Measurements from ENCODE around the gene ATXN7. TPM values are rescaled to one million over a fixed set of nuclear protein-coding genes. Genes with fewer than 3 reads are reported as not detected.

Gene ATXN7
- total and polyA plus RNA-seq, 10 of the 15 experiments (the other 5 are each of a cell fraction or from before 2014, with no cell fraction given), result 0.83 to 24.6 (median 8.5) TPM

GRCh38 chr3:63878394-63879060 is 14.9 kb downstream of the ATXN7 start:
- TF ChIP-seq MYB (IDR thresholded peaks at IDR 0.05; ENCODE audit: borderline replicate concordance, low read depth, low read length) (no peak), ETV6 (conservative IDR thresholded peaks at IDR 0.05 in 1 of 2, IDR thresholded peaks at IDR 0.05 in 1 of 2; ENCODE audit: borderline replicate concordance in 1 of 2, low read depth in 1 of 2) (0 out of 4 replicates have a peak, but pooled peaks of 1 of the 2 experiments have one; percentile 41), RB1 (IDR thresholded peaks at IDR 0.05; ENCODE audit: borderline replicate concordance) (no peak)
- Histone ChIP-seq H3K4me1 (ENCODE audit: control insufficient read depth, insufficient read depth, low read length) (no peaks in the 10 kb centered on the region), H3K27me3 (replicated peaks in 1 of 2; ENCODE audit: control insufficient read depth in 2 of 2, insufficient read depth in 2 of 2, low read length in 1 of 2) (no peaks in the 10 kb centered on the region), H3K36me3 (ENCODE audit: control insufficient read depth in 2 of 2, insufficient read depth in 2 of 2, low read length in 1 of 2) (no peaks in the 10 kb centered on the region; a peak in 1 of 4 replicates), H2AFZ (ENCODE audit: control insufficient read depth, low read depth, low read length) (no peak overlapping the region), H3K9me3 (replicated peaks; ENCODE audit: control insufficient read depth, insufficient read depth, low read length) (no peaks in the 10 kb centered on the region), H3K9ac (ENCODE audit: control insufficient read depth, insufficient read depth, low read length) (no peak overlapping the region), H3K4me2 (ENCODE audit: control insufficient read depth, insufficient read depth) (no peak overlapping the region), H4K20me1 (ENCODE audit: control insufficient read depth, insufficient read depth) (no peaks in the 10 kb centered on the region; the same call in 1 of the 2 replicates), H3K79me2 (ENCODE audit: control insufficient read depth, insufficient read depth, low read length) (peaks cover 52% of the 10 kb centered on the region), H3K4me3 (no peak overlapping the region), H3K27ac (ENCODE audit: control insufficient read depth, insufficient read depth) (no peak overlapping the region)
- DNase-seq (ENCODE audit: low read depth, low spot score) (no peak), ATAC-seq (no peak; the same call in 2 of the 3 replicates), FAIRE-seq (no peak)
- CTCF ChIA-PET, result interaction anchor here (0.6 to 2.1 kb wide), 2 partner anchors 60 to 249 kb away, joined by 3 to 8 read pairs; partner anchors contain the start of gene C3orf49
- POLR2A ChIA-PET, result interaction anchor here (2.0 kb wide), 1 partner anchor 11 kb away, joined by 6 read pairs; no protein-coding TSS in a partner anchor
- SMC1A ChIA-PET (ENCODE audit: uncharacterized antibody, unreplicated experiment), result interaction anchor here (1.7 to 2.5 kb wide), 2 partner anchors 10 to 31 kb away, joined by 6 to 10 read pairs; no protein-coding TSS in a partner anchor
- no TSS peak for BruUV-seq (replicated peaks)
- intact Hi-C loops (cut with micrococcal nuclease; ENCODE audit: unreplicated experiment), result no loop called here
- WGBS (ENCODE audit: insufficient coverage, insufficient replicate concordance, low lambda C conversion rate, missing lambda C conversion rate), result 63% methylated on average over 2 of the region's 2 CpGs
- RAD21 ChIA-PET (ENCODE audit: unreplicated experiment), result no interaction called here
- in situ Hi-C loops (cut with MboI), result no loop called here

- Histone ChIP-seq H3K9ac (ENCODE audit: control insufficient read depth, insufficient read depth, low read length) (no peak overlapping the region), H3K27ac (ENCODE audit: control insufficient read depth, insufficient read depth) (no peak overlapping the region), H3K27me3 (replicated peaks in 1 of 2; ENCODE audit: control insufficient read depth in 2 of 2, insufficient read depth in 2 of 2, low read length in 1 of 2) (no peaks in the 10 kb centered on the region), H3K36me3 (ENCODE audit: control insufficient read depth in 2 of 2, insufficient read depth in 2 of 2, low read length in 1 of 2) (no peaks in the 10 kb centered on the region; a peak in 1 of 4 replicates), H3K4me1 (ENCODE audit: control insufficient read depth, insufficient read depth, low read length) (no peaks in the 10 kb centered on the region), H3K79me2 (ENCODE audit: control insufficient read depth, insufficient read depth, low read length) (peaks cover 49% of the 10 kb centered on the region), H4K20me1 (ENCODE audit: control insufficient read depth, insufficient read depth) (no peaks in the 10 kb centered on the region; the same call in 1 of the 2 replicates), H2AFZ (ENCODE audit: control insufficient read depth, low read depth, low read length) (no peak overlapping the region), H3K4me2 (ENCODE audit: control insufficient read depth, insufficient read depth) (no peak overlapping the region), H3K4me3 (no peak overlapping the region), H3K9me3 (replicated peaks; ENCODE audit: control insufficient read depth, insufficient read depth, low read length) (no peaks in the 10 kb centered on the region)
- intact Hi-C loops (cut with micrococcal nuclease; ENCODE audit: unreplicated experiment), result no loop called here
- CTCF ChIA-PET, result no interaction called here
- RAD21 ChIA-PET (ENCODE audit: unreplicated experiment), result no interaction called here
- TF ChIP-seq ZNF217 (IDR thresholded peaks at IDR 0.05) (no peak), ETV6 (conservative IDR thresholded peaks at IDR 0.05 in 1 of 2, IDR thresholded peaks at IDR 0.05 in 1 of 2; ENCODE audit: borderline replicate concordance in 1 of 2, low read depth in 1 of 2) (no peak), ZNF207 (IDR thresholded peaks at IDR 0.05; ENCODE audit: borderline replicate concordance) (no peak), MAX (IDR thresholded peaks at IDR 0.05; ENCODE audit: low read depth, low read length) (no peak), SMAD1 (IDR thresholded peaks at IDR 0.05; ENCODE audit: low read depth, partially characterized antibody) (no peak), CHD4 (IDR thresholded peaks at IDR 0.05) (no peak), ZBTB40 (IDR thresholded peaks at IDR 0.05; ENCODE audit: borderline replicate concordance) (no peak), ASH2L (IDR thresholded peaks at IDR 0.05; ENCODE audit: borderline replicate concordance, low read depth) (no peak), STAT1 (conservative IDR thresholded peaks at IDR 0.05) (no peak), NFYA (IDR thresholded peaks at IDR 0.05; ENCODE audit: borderline replicate concordance, low read depth, low read length) (no peak)
- BruUV-seq (replicated peaks), result no TSS peak
- WGBS (ENCODE audit: insufficient coverage, insufficient replicate concordance, low lambda C conversion rate, missing lambda C conversion rate), result 100% methylated on average over 5 of the region's 5 CpGs
- SMC1A ChIA-PET (ENCODE audit: uncharacterized antibody, unreplicated experiment), result no interaction called here
- no peak for DNase-seq (ENCODE audit: low read depth, low spot score)
- no peak for FAIRE-seq
- no peak for ATAC-seq
- in situ Hi-C loops (cut with MboI), result no loop called here
- POLR2A ChIA-PET, result no interaction called here
These were observed 17.0 kb downstream of the ATXN7 start for GRCh38 chr3:63880653-63881052.

Measured in GM12878 (cell line).